NCI-H2107 treated with DMSO at 0.1 percent for 48 hours (cell line): Measurements from ENCODE around the gene TNS4.

Experiments
- DNase-seq: peaks from one replicate; lab custom pipeline; 2025; ENCODE audit not compliant: unreplicated experiment; lab: John Stamatoyannopoulos, UW

TNS4 gene

DNA sequence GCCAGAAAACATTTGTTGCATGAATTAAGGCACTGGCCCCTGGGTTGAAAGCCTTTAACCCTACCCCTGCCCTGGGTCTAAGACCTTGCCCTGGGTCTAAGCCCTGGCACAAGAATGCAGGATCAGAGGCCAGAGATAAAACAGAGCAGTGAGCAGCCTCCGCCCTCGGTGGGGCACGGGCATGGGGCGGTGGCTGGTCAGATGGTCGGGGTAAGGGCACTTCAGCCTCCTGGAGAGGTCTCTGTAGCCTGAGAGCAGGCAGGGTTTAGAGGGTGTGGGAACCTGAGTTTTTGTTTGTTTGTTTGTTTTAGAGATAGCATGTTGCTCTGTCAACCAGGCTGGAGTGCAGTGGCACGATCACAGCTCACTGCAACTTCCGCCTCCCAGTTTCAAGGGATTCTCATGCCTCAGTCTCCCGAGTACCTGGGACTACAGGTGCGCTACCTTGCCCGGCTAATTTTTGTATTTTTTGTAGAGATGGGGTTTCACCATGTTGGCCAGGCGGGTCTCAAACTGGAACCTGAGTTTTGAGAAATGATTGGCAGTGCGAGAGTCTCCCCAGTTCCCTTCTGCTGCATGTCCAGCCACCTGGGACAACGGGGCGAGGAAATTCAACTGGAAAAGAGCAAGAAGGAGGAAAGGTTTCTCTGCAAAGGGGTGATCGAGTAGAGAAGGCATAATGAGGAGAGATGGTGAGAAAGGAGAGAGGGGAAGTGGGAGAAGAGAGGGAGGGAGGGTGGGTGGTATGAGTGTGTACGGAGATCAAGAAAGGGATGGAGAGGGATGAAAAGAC lies 27.7 kb downstream of the TNS4 start:
- DNase-seq = no peak

DNA sequence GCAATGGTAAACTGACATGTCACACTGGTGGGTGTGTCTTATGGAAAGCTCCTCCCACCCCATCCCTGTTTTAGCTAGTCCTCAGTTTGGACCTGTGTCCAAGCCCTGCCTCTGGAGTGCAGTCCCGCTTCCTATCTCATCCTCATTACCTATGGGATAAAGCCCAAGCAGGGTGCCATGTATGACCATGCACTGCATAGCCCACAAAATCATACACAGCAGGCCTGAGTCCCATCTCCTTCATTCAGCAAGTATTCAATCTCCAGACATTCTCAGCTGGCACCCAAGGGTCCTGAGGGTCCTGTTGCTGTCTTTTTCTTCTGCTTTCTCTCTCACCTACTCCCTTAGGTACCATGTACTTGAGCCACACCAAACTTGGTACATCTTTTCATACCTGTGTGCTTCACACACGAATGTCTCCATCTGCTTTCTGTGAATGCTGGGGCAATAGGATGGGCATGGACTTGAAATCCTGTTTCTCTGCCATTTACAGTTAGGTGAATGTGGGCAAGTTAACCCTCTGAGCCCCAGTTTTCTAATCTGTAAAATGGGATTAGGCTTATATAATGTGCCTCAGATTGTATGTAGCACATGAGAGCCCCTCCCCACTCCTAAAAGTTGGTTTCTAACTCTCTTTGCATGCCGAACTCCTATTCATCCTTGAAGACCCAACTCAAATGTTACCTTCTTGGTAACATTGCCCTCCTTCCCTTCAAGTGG lies 28.5 kb downstream of the TNS4 start:
- no peak for DNase-seq

GRCh38 chr17:40471846-40472732 lies 29.3 kb downstream of the TNS4 start:
- DNase-seq = no peak

GRCh38 chr17:40470932-40471828 lies 30.2 kb downstream of the TNS4 start:
- DNase-seq = no peak

GRCh38 chr17:40469805-40470675 lies 31.4 kb downstream of the TNS4 start:
- DNase-seq = no peak

- DNase-seq = no peak
Observed at GRCh38 chr17:40468560-40468959, 32.9 kb downstream of the TNS4 start.

- no peak for DNase-seq
Observed at GRCh38 chr17:40467281-40467867, 34.0 kb downstream of the TNS4 start.

DNA sequence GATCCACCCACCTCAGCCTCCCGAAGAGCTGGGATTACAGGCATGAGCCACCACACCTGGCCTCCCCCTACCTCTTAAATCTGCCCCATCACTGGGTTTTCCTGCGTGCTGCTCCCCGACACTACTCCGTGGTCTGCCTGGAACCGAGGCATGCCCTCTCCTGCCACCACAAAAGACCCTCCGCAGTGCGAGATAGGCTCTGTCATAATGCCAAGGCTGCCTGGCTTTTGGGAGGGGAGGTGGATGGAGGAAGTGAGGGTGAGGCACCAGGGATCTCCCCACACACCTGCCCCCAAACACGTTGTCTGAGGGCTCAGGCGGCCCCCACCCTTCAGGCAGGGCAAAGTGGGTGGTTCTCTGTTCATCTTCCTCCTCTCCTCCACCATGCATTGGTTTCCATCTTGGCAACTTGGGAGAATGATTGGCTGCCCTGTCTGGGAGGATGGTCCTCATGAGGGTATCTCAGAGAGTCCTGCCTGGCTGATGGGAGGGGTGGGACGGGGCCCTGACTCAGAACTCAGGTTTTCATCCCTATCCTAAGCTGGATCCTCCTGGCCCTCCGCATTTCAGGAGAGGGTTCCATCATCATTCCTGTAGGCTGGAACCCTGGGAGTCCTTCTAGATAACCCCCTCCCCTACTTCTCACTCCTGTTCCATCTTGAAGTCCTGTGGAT lies 35.0 kb downstream of the TNS4 start:
- DNase-seq = no peak

- no peak for DNase-seq
Observed at GRCh38 chr17:40464392-40464855, 37.0 kb downstream of the TNS4 start.

DNA sequence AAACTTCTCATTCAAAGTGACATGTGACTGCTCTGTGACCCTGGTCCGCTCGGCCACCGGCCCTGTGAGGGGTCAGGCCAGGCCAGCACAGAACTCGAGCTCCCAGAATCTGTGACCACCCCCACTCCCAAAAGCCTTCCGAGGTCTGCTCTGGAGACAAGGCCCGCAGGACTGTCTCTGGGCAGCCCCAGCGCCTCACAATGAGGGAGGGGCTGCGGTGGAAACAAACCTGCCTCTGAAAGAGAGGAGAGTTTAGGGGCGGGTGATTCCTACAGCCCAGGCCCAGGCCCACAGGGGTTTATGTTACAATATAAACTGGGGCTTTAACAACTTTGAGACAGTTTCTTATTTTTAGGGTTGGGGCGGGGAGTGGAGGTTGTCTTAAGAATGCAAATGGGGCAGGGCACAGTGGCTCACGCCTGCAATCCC lies 38.3 kb downstream of the TNS4 start:
- no peak for DNase-seq

GRCh38 chr17:40462343-40463121 lies 38.9 kb downstream of the TNS4 start:
- no peak for DNase-seq

DNA sequence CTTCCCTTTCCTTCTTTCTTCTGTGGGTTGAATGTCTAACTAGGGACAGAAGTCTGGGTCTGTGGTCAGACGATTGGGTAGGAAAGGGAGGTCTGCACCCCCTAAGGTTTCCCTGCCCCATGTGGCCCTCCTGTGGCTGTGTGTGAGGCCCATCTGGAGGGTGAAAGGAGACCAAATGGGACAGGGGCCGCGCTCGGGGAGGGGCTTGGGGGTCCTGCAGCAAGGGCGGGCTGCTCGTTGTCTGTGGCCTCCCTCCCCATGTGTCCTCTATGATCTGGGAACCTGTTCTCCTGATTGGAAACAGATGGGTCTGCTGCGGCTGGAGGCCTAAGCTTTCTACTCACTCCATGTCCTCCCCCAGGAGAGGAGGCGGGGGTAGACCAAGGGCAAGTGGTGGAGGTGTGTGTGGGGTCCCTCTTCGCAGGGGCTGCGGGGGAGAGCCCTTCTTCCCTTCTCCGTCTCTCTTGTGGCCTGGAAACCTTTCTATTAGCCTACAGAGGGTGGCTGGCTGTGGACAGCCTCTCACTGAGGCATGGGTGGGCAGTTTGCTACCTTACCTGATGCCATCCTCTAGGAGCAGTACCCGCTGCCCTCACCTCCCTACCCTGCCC lies 39.6 kb downstream of the TNS4 start:
- no peak for DNase-seq

GRCh38 chr17:40460968-40461731 lies 40.3 kb downstream of the TNS4 start:
- no peak for DNase-seq

DNA sequence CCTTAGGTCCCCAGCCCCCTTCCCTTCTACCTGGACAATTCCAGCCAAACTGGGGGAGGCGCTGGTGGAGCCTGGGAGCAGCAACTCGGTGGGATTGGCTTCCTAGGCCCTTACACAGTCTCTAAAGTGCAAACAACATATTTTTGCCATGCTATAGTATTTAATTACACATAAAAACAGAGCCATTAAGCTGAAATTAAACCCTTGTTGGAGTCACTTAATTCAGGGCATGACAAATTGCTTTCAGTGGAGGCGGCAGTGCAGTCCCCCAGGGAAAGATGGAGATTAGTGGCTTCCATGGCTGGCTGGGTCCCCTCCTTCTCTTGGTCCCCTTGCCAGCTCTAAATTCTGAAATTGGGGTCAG lies 40.8 kb downstream of the TNS4 start:
- no peak for DNase-seq

DNA sequence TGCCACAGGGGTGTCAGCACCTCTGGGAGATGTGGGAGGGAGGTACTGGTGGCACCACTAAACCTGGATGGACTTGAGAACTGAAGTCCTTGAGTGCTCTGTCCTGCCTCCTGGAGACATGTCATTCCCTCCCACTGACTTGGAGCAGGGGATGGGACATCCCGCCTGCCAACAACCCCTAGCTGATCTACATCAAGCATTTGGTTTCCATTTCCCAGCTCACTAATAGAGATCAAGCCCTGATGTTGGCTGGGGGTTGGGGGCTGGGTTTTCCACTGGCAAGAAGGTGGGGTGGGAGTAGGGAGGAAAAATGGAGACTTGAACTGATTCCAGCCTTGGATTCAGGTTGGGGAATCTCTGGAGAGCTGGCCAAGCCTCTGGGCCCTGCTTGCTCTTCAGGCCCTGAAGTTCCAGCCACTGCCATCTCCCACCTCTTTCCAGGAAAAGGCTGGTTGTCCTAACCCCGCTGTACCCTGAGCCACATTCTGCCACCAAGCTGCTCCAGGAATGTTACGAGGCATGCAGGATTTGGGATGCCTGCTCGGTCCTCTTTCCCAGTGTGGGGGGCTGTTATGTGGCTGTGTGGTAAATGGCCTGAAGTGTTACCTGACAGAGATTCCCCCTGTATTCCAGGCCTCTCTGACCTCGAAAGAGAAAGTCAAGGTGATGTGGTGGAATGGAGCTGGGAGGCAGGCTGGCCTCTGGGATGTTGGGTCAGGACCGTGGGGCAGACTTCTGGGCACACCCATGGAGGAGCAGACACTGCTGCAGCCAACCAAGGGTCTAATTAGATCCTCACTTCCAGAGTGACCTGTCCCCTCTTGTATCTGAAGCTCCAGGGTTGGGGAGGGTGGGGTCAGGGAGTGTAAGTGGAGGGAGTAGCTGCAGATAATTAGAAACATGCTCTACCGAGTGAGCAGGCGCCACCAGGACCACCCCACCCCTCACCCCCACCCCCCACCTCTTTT lies 41.5 kb downstream of the TNS4 start:
- DNase-seq = no peak
